IPS-18c (cell line): ENCODE measurements around the gene EIPR1.
A peak's percentile ranks its signal among the peaks of the same experiment; 100 is the strongest.

ENCODE experiments used
- H3K4me3 ChIP-seq: 2 replicates; pipeline ENCODE4 v1.7.0; 2013; ENCODE audit warnings: low read depth, mild to moderate bottlenecking, low read length, moderate library complexity; ENCODE audit not compliant: insufficient read depth
- H3K9me3 ChIP-seq: one replicate; pipeline ENCODE4 v1.6.1; 2013; ENCODE audit warnings: mild to moderate bottlenecking, low read length, moderate library complexity; ENCODE audit not compliant: control insufficient read depth, insufficient read depth

The EIPR1 gene

GRCh38 chr2:3377612-3378432, at the start of gene EIPR1:
EIPR1 (minus strand) TSS chr2:3377818; CDS start chr2:3377689, 129 bp downstream.
- Histone ChIP-seq H3K4me3 (peak within 1 kb of the TSS; percentile 67), H3K9me3 (no peaks in the 10 kb centered on the region)

- Histone ChIP-seq H3K4me3 (no peak overlapping the region), H3K9me3 (no peaks in the 10 kb centered on the region)
Measured at GRCh38 chr2:3427272-3427671, 49.7 kb upstream of the EIPR1 start.

- Histone ChIP-seq H3K9me3 (no peaks in the 10 kb centered on the region), H3K4me3 (no peak overlapping the region)
Measured at GRCh38 chr2:3426615-3427014, 49.0 kb upstream of the EIPR1 start.

- H3K9me3 ChIP-seq: no peaks in the 10 kb centered on the region
- H3K4me3 ChIP-seq: no peak overlapping the region
Measured at GRCh38 chr2:3424171-3424795, 46.7 kb upstream of the EIPR1 start.

DNA sequence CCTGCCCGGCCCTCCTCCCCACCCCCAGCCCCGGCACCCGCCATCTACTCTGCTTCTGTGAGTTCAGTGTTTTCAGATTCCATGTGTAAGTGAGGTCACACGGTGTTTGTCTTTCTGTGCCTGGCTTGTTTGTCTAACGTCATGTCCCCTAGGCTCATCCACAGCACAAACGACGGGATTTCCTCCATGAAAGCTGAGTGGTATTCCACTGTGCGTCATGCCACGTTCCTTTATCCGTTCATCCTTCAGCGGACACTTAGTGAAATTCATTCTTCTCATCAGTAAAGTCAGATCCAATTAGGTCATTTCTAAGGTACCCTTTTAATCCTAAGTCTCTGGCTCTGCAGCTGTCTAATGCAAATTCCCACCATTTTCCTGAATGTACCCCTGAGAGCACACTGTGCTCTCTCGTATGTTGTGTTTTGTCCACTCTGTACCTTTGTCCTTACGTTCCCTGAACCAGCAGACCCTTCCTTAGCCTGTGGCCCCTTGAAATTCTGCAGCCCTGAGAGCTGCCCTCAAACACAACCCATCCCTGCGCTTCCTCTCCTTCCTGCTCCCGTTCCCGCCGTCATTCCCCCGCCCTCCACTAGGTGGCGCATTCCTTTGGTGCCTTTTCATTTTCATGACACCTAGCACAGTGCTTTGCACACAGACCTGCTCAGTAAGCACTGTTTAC, 46.0 kb upstream of the EIPR1 start:
- no peak overlapping the region for H3K4me3 ChIP-seq
- H3K9me3 ChIP-seq: no peaks in the 10 kb centered on the region

GRCh38 chr2:3422161-3422779, 44.7 kb upstream of the EIPR1 start:
- Histone ChIP-seq H3K4me3 (no peak overlapping the region), H3K9me3 (no peaks in the 10 kb centered on the region)

DNA sequence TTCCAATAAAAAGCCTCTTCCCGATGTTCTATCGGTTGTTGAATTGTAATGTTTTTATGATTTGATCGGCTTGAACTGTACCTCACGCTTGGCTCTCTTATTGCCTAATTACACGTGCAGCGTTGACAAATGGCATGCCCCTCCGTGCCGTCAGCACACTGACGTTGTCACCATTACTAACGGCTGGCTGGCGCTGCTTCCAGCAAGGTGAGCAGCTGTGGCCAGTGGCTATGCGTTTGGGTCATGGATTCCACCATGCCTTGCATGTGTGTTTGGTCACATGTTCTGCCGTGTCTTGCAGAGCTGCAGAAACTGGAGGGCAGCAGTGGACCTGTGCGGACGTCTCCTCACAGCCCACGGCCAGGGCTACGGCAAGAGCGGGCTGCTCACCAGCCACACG, 44.0 kb upstream of the EIPR1 start:
- Histone ChIP-seq H3K9me3 (no peaks in the 10 kb centered on the region), H3K4me3 (no peak overlapping the region)

- H3K9me3 ChIP-seq: no peaks in the 10 kb centered on the region
- H3K4me3 ChIP-seq: no peak overlapping the region
Measured at GRCh38 chr2:3420769-3421397, 43.3 kb upstream of the EIPR1 start.

DNA sequence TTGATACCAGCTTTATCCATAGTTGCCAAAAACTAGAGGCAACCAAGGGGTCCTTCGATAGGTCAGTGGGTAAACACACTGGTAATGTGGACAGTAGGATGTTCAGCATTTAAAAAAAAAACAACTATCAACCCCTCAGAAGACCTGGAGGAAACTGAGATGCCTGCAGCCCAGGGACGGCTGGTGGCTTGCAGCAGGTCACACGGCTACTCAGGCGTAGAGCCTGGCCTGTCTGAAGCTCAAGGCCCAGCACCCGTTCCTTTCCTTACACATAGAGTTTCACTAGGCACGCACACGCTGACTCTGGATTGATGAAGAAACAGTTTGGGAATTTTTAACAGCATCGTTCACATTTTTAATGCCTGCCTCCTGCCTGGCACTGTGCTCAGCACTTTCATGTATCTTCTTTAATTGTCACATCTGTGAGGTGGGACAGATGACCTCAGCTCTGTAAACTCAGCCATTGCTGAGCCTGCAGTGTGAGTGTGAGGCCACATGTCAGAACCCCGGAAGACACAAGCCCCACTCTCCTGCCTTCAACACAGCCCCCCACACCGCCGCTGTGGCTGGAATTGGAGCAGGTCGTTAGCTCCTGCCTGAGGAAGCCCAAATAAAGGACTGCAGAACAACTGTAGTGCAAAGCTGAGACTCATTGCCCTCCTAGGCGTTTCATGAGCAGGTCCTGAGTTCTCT, 42.6 kb upstream of the EIPR1 start:
- Histone ChIP-seq H3K9me3 (no peaks in the 10 kb centered on the region), H3K4me3 (no peak overlapping the region)

DNA sequence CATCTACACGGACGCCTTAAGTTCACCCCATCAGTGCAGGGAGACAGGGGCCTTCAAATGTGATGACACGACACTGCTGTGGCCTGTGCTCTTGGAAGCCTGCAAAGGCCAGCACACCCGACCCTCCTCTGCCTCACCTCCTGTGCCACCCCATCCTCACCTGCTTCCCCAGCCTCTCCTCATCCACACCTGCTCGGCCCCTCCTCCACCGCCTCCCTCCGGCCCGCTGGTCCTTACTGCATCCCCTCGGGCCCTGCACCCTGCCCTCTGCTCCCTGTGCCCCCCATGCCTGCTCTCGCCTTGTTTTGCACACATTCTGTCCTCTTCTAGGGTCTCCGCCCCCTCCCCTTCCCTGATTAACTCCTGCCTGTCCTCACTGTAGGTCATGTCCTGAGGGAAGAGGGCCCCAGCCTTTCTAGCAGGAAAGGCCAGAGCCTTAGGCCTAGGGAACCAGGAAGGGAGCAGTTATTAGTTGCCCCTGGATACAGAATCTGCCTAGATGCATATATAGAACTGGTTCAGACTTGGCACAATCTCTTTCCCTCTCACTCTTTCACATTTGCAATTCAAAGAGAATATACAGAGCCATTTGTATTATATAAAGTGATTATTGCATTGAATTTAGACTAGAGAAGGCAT, 41.3 kb upstream of the EIPR1 start:
- no peak overlapping the region for H3K4me3 ChIP-seq
- no peaks in the 10 kb centered on the region for H3K9me3 ChIP-seq

- H3K4me3 ChIP-seq: no peak overlapping the region
- no peaks in the 10 kb centered on the region for H3K9me3 ChIP-seq
Measured at GRCh38 chr2:3414133-3414860, 36.7 kb upstream of the EIPR1 start.

DNA sequence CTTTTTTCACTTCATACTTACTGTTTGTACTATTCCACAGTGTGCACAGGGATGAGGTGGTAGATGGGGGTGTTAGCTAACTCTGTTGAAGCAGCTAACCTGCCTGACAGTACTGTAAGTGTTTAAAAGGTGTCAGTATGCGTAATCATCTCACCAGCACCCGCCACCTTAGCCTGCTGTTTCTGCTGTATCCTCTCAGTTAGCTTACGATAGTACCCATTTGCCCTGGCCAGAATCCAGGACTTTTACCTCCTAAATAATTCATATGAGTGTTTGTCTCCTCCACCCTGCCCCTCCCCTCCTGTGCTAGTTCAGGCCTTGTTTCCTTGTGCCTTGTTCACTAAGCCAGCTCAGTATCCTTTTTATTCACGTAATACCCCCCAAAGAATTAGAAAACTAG, 36.1 kb upstream of the EIPR1 start:
- Histone ChIP-seq H3K4me3 (no peak overlapping the region), H3K9me3 (no peaks in the 10 kb centered on the region)

DNA sequence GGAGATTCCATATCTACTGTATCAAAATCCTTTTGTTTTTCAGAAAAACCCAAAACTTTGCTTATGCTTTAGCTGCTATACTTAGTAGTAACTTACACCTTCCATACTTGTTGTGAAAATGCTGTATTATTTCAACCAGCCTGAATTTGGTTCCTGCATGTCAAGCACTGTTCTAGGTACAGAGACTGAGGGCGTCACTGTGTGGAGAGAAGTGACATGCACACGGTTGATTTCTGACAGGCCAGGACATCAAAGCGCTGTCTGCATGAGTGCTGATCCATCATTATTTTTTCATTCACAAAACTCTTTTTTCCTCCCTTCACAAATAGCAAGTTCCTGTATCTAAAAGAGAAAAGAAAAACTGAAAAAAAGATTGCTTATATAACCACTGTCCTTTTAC, 33.5 kb upstream of the EIPR1 start:
- H3K4me3 ChIP-seq: no peak overlapping the region
- H3K9me3 ChIP-seq: no peaks in the 10 kb centered on the region

DNA sequence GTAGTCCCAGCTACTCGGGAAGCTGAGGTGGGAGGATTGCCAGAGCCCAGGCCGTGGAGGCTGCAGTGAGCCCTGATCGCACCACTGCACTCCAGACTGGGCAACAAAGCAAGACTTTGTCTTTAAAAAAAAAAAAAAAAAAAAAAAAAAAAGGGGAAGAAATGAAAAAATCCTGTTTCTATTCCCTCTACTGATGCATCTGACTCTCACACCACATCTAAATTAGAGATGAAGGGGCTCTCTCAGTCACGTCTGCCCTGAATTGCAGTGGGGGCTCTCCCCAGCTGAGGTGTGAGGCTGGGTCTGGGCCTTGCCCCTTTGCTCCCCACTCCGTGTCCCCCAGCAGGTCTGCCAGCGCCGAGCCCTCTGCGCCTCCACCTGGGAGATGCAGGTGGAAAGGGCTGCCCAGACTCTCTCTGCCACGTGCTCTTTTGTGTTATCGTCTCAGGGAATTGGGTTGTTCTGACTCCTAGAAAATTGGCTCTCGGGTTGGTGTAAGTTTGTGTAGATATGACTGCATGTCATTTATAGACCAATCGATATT, 32.1 kb upstream of the EIPR1 start:
- Histone ChIP-seq H3K9me3 (no peaks in the 10 kb centered on the region), H3K4me3 (no peak overlapping the region)

GRCh38 chr2:3408781-3409180, 31.2 kb upstream of the EIPR1 start:
- no peaks in the 10 kb centered on the region for H3K9me3 ChIP-seq
- H3K4me3 ChIP-seq: no peak overlapping the region

DNA sequence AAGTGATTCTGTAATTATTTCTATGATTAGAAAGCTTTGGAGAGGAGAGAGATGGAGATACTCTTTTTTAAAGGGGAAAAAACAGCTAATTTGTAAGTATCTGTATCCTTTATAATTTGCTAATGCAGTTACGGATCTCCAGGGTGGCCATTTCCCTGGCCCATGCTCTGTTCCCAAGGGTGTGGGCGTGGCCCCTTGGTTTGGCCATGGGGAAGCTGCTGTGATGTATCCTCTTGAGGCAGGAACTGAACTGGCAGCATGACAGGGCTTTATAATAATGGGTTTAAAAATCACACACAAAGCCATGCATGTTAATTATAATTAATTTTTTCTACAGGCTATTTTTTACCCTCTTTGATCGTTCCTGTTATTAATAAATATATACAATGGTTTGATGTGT, 28.9 kb upstream of the EIPR1 start:
- Histone ChIP-seq H3K9me3 (no peaks in the 10 kb centered on the region), H3K4me3 (no peak overlapping the region)
